Hepatocyte (in vitro differentiated cells): ENCODE measurements around the gene ANKS3. TPM values are rescaled to one million over a fixed set of nuclear protein-coding genes. Genes with fewer than 3 reads are reported as not detected.

Source experiments
- DNase-seq: peaks from one replicate; pipeline ENCODE4 v3.0.0-alpha.2; 2016; ENCODE audit warnings: low spot score
- H2AFZ ChIP-seq: fragments of 200-600 bp; sonication (generic); 2 replicates; pipeline ENCODE4 v1.6.0; 2016; ENCODE audit warnings: antibody characterized with exemption, mild to moderate bottlenecking
- H3K27ac ChIP-seq: fragments of 200-600 bp; sonication (generic); 2 replicates; pipeline ENCODE4 v1.5.1; 2016; ENCODE audit warnings: mild to moderate bottlenecking
- H3K27me3 ChIP-seq: fragments of 200-600 bp; sonication (generic); 2 replicates; pipeline ENCODE4 v1.6.1; 2016
- H3K36me3 ChIP-seq: fragments of 200-600 bp; sonication (generic); replicated peaks from 2 replicates; pipeline ENCODE4 v1.5.1; 2016; ENCODE audit warnings: low read depth; ENCODE audit not compliant: insufficient read depth
- H3K4me1 ChIP-seq: fragments of 200-600 bp; sonication (generic); 2 replicates; pipeline ENCODE4 v1.5.1; 2016; ENCODE audit warnings: mild to moderate bottlenecking, moderate library complexity; ENCODE audit not compliant: insufficient read depth
- H3K4me2 ChIP-seq: fragments of 200-600 bp; sonication (generic); 2 replicates; pipeline ENCODE4 v1.6.0; 2016
- H3K4me3 ChIP-seq: fragments of 200-600 bp; sonication (generic); 2 replicates; pipeline ENCODE4 v1.5.1; 2016; ENCODE audit warnings: mild to moderate bottlenecking
- H3K79me2 ChIP-seq: fragments of 200-600 bp; sonication (generic); 2 replicates; pipeline ENCODE4 v1.6.0; 2017; ENCODE audit warnings: mild to moderate bottlenecking
- H3K9me2 ChIP-seq: fragments of 200-600 bp; sonication (generic); replicated peaks from 2 replicates; pipeline ENCODE4 v1.6.0; 2017; ENCODE audit warnings: mild to moderate bottlenecking; ENCODE audit not compliant: insufficient read depth
- H3K9me3 ChIP-seq: fragments of 200-600 bp; sonication (generic); 2 replicates; pipeline ENCODE4 v1.5.1; 2016; ENCODE audit warnings: low read depth, mild to moderate bottlenecking
- H4K20me1 ChIP-seq: fragments of 200-600 bp; sonication (generic); 2 replicates; pipeline ENCODE4 v1.6.0; 2016; ENCODE audit warnings: mild to moderate bottlenecking; ENCODE audit not compliant: insufficient read depth, poor library complexity, severe bottlenecking
- EZH2 ChIP-seq: fragments of 200-600 bp; sonication (generic); IDR thresholded peaks from 2 replicates; pipeline ENCODE4 v1.6.1; 2016; ENCODE audit warnings: antibody characterized with exemption, mild to moderate bottlenecking, borderline replicate concordance
- EZH2phosphoT487 ChIP-seq: fragments of 200-600 bp; sonication (generic); IDR thresholded peaks from one replicate; pipeline ENCODE4 v1.6.1; 2018; ENCODE audit warnings: antibody characterized with exemption, mild to moderate bottlenecking, low read depth, moderate library complexity; ENCODE audit not compliant: unreplicated experiment, severe bottlenecking
- WGBS: methylation state at CpG from one replicate; pipeline ENCODE4 v1.1.6; 2016; ENCODE audit warnings: low lambda C conversion rate; ENCODE audit errors: missing lambda C conversion rate; 5-methylcytosine and 5-hydroxymethylcytosine counted together
- polyA plus RNA-seq: library from polyadenylated mRNA; unstranded; fragments of >200 nt; fragmentation: Nextera tagmentation; extraction: Ambion mirVana; gene quantifications from 2 replicates; pipeline ENCODE4 v1.2.1, GENCODE V29; 2016
- total RNA-seq: library from RNA; depleted of rRNA; stranded (reverse); fragments of >200 nt; gene quantifications from 2 replicates; pipeline ENCODE4 v1.2.3, GENCODE V29; 2014
- TF ChIP-seq, protein P1 (sequence below): fragments of 200-600 bp; sonication (generic); IDR thresholded peaks from 2 replicates; pipeline ENCODE4 v1.5.1; 2016; ENCODE audit warnings: antibody characterized with exemption, mild to moderate bottlenecking; ENCODE audit not compliant: poor library complexity

Gene ANKS3
- total and polyA plus RNA-seq, 2 experiments from 2014 or later = 11.7 to 17.4 TPM

DNA sequence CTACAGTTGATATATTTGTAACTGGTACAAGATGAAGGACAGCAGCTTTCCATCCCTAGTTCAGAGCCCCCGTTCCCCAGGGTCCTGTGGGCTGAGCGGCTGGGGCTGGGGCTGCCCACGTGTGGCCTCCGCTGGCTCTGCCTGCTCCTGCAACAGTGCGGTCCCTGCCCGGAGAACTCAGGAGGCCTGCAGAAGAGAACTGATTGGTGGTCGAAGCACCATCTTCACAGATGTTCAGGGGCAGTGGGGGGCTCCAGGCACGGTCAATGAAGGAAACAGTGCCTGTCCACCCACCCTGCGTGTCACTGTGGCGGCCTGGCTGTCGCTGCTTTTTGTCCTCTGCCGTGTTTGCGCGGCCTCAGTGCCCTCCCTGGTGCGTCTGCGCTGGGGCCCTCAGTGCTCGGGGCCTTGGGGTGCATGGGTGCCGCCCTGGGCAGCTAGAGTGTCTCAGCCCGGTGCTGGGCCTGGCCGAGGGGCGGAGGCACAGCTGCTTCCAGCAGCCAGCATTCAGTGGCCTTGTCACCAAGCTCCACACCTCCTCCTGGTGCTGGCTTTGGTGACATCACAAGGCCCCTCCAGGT is 44.9 kb downstream of the ANKS3 start:
- H3K79me2 ChIP-seq = peaks cover 3% of the 10 kb centered on the region
- no peaks in the 10 kb centered on the region for H3K36me3 ChIP-seq
- TF ChIP-seq, protein P1, sequence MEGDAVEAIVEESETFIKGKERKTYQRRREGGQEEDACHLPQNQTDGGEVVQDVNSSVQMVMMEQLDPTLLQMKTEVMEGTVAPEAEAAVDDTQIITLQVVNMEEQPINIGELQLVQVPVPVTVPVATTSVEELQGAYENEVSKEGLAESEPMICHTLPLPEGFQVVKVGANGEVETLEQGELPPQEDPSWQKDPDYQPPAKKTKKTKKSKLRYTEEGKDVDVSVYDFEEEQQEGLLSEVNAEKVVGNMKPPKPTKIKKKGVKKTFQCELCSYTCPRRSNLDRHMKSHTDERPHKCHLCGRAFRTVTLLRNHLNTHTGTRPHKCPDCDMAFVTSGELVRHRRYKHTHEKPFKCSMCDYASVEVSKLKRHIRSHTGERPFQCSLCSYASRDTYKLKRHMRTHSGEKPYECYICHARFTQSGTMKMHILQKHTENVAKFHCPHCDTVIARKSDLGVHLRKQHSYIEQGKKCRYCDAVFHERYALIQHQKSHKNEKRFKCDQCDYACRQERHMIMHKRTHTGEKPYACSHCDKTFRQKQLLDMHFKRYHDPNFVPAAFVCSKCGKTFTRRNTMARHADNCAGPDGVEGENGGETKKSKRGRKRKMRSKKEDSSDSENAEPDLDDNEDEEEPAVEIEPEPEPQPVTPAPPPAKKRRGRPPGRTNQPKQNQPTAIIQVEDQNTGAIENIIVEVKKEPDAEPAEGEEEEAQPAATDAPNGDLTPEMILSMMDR = no peak
- TF ChIP-seq EZH2phosphoT487 = no peak
- TF ChIP-seq EZH2 = no peak
- no peak overlapping the region for H3K4me2 ChIP-seq
- H2AFZ ChIP-seq = no peak overlapping the region
- no peak overlapping the region for H3K27ac ChIP-seq
- 94% methylated on average over 21 of the region's 21 CpGs for WGBS
- peak; percentile 5 for DNase-seq
- no peaks in the 10 kb centered on the region for H3K9me3 ChIP-seq
- no peaks in the 10 kb centered on the region for H4K20me1 ChIP-seq
- no peaks in the 10 kb centered on the region for H3K9me2 ChIP-seq
- no peak overlapping the region for H3K4me3 ChIP-seq
- H3K4me1 ChIP-seq = no peaks in the 10 kb centered on the region
- H3K27me3 ChIP-seq = no peaks in the 10 kb centered on the region

DNA sequence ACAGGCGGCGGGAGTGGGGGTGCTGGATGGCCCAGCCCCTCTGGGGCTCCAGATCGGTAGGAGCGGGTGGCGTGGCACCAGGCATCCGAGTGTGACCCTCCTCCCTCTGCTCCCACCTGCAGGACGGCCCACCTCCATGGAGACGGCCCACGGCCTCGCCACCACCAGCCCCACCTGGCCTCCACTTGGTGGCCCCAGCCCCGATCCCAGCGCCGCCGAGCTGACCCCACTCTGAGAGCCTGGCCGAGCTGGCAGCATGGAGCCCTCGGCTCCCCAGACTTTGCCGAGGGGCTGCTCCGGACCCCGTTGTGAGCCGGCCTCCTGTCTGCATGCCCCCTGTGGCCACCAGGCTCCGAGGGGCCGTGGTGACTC is 45.4 kb downstream of the ANKS3 start:
- H3K9me2 ChIP-seq = no peaks in the 10 kb centered on the region
- no peak overlapping the region for H3K4me2 ChIP-seq
- DNase-seq = peak; percentile 5
- no peaks in the 10 kb centered on the region for H3K27me3 ChIP-seq
- H3K27ac ChIP-seq = no peak overlapping the region
- 97% methylated on average over 20 of the region's 22 CpGs for WGBS
- H2AFZ ChIP-seq = no peak overlapping the region
- no peaks in the 10 kb centered on the region for H3K79me2 ChIP-seq
- no peaks in the 10 kb centered on the region for H3K9me3 ChIP-seq
- TF ChIP-seq EZH2phosphoT487 = no peak
- TF ChIP-seq EZH2 = no peak
- TF ChIP-seq, protein P1 = no peak
- H3K36me3 ChIP-seq = no peaks in the 10 kb centered on the region
- H4K20me1 ChIP-seq = no peaks in the 10 kb centered on the region
- H3K4me1 ChIP-seq = no peaks in the 10 kb centered on the region
- no peak overlapping the region for H3K4me3 ChIP-seq

DNA sequence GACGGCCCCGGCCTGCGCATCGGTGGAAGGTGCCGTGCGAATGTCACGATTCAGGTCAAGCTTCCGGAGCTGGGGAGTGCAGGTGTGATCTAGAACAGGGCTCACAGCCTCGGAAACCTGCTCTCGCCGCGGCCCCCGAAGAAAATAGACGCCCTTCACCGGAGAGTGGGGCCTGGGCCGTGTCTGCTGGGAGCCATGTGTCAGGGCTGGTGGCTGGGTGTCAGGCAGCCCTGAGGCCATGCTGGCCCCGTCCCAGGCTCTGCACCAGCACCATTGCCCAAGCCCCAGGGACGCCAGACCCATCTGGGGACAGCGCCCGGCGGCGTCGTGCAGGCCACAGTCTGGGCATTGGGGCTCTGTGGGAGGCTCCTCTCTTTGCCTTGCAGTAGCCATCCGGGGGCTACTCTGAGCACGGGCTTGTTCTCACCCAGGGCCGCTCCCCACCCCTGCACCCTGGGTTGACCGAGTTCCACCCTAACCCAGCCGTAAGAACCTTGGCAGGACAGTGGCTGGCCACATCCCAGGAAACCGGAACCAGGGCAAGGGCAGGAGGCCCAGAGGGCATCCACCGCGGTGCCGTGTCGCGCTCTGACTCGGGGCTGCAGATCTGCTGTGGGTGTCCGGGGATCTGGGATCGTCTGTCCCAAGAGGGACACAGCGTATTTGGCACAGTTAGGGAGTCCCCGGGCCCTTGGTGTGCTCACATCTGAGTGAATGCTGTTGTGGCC is 46.0 kb downstream of the ANKS3 start:
- WGBS = 95% methylated on average over 39 of the region's 39 CpGs
- Histone ChIP-seq H3K4me2 (no peak overlapping the region), H3K79me2 (no peaks in the 10 kb centered on the region), H3K4me3 (no peak overlapping the region), H3K27me3 (no peaks in the 10 kb centered on the region), H4K20me1 (no peaks in the 10 kb centered on the region), H3K36me3 (no peaks in the 10 kb centered on the region), H3K27ac (no peak overlapping the region), H3K9me3 (no peaks in the 10 kb centered on the region), H3K4me1 (no peaks in the 10 kb centered on the region), H3K9me2 (no peaks in the 10 kb centered on the region), H2AFZ (no peak overlapping the region)
- peak; percentile 2 for DNase-seq
- TF ChIP-seq, protein P1 = no peak
